Jurkat, Clone E6-1 (cell line): Measurements from ENCODE around the gene SEMA3A.
"Not testable (repeated sequence)": the region's sequence is repeated elsewhere in the genome, so short reads cannot be mapped to it uniquely, and the experiment has no call there.

Source experiments
- DNase-seq: peaks from one replicate; pipeline ENCODE4 v3.0.0-alpha.2; 2011; ENCODE audit warnings: low read depth, low spot score
- H3K4me3 ChIP-seq: 2 replicates; pipeline ENCODE4 v1.5.1; 2011; ENCODE audit warnings: mild to moderate bottlenecking, low read length, control low read depth, moderate library complexity

SEMA3A gene

GRCh38 chr7:84162584-84162983 lies 32.0 kb downstream of the SEMA3A start:
- DNase-seq: no peak
- H3K4me3 ChIP-seq: no peak overlapping the region

GRCh38 chr7:84162125-84162524 lies 32.5 kb downstream of the SEMA3A start:
- no peak for DNase-seq

GRCh38 chr7:84161398-84161797 lies 33.2 kb downstream of the SEMA3A start:
- H3K4me3 ChIP-seq: no peak overlapping the region
- DNase-seq: no peak

More at GRCh38 chr7:84162125-84162524, 32.5 kb downstream of the SEMA3A start:
- H3K4me3 ChIP-seq: no peak overlapping the region

- DNase-seq: no peak
- H3K4me3 ChIP-seq: no peak overlapping the region
These were observed 35.2 kb downstream of the SEMA3A start for GRCh38 chr7:84159435-84159834.

GRCh38 chr7:84157171-84157570 lies 37.4 kb downstream of the SEMA3A start:
- DNase-seq: no peak
- H3K4me3 ChIP-seq: no peak overlapping the region

- DNase-seq: no peak
- no peak overlapping the region for H3K4me3 ChIP-seq
These were observed 39.4 kb downstream of the SEMA3A start for GRCh38 chr7:84154991-84155781.

GRCh38 chr7:84152995-84153394 lies 41.6 kb downstream of the SEMA3A start:
- DNase-seq: no peak
- no peak overlapping the region for H3K4me3 ChIP-seq

- DNase-seq, H3K4me3 ChIP-seq: not testable (repeated sequence)
These were observed 44.2 kb downstream of the SEMA3A start for GRCh38 chr7:84150370-84150769.

GRCh38 chr7:84149573-84149972 lies 45.0 kb downstream of the SEMA3A start:
- no peak overlapping the region for H3K4me3 ChIP-seq
- DNase-seq: no peak

DNA sequence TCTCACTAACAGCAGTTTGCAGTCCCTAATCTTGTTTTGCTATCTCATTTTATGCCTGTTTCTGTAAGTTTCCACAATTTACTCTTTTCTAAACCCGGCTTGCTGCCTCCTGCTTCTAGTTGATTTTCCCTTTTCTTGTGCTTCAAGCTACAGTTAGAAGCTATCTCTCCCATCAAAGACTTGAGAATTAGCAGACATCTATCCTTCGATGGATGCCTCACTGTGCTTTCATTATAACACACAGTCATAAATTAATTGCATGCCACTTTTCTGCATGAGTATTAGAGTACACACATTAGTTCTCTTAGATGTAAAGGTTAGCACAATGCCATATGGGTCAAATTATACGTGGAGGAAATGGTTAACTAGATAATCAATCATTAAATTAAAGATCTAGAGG lies 48.7 kb downstream of the SEMA3A start:
- DNase-seq: no peak
- no peak overlapping the region for H3K4me3 ChIP-seq

GRCh38 chr7:84144935-84145334 lies 49.7 kb downstream of the SEMA3A start:
- DNase-seq: no peak
- H3K4me3 ChIP-seq: no peak overlapping the region

DNA sequence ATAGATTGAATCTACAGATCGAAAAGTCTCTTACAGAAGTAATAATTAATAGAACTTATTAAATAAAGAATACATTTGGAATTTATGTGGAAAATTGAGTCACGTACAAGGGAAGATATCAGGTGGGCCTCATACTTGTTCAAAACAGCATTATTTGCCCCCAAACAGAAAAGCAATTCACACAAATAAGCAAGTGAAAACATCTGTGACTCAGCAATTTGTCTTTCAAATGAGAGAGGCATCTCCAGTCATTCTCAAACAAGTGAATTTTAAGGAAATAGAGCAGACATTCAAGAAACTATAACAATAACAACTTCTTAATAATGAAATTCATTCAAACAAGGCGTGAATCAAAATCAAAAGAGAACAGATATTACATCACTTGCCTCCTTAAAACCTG lies 50.1 kb downstream of the SEMA3A start:
- no peak for DNase-seq
- H3K4me3 ChIP-seq: no peak overlapping the region

- H3K4me3 ChIP-seq: no peak overlapping the region
- no peak for DNase-seq
These were observed 51.9 kb downstream of the SEMA3A start for GRCh38 chr7:84142726-84143125.

DNA sequence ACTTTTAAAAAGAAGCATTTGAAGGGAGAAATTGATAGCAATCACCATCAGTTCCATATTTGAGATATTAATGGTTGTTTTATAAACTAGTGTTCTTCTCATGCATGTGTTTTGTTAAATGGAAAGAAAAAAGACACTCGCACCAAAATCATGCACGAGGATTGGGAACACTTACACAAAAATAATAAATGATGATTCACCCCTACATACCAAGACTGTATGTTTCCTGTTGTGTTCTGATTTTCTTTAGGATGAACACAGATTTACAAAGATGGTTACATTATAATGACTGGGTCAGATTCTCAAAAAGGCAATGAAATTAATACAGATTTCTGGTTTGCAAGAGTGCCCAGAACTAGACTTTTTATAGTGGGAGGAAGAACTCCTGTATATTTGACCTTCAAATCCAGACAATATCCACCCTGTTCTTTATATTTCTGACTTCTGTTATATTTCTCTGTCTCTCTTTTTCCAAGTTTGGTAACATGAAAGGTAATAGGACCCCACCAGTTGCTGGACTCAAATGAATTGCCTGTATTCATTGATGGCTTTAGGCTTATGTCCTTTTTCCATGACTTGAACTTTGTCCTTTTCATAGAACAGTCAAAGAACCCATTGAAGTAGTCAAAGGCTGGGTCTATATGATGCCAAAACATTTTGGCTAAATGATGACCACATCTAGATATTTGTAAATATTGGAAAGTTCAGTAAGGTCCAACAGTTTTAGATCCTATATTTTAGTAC lies 54.4 kb downstream of the SEMA3A start:
- DNase-seq: no peak
- H3K4me3 ChIP-seq: no peak overlapping the region

DNA sequence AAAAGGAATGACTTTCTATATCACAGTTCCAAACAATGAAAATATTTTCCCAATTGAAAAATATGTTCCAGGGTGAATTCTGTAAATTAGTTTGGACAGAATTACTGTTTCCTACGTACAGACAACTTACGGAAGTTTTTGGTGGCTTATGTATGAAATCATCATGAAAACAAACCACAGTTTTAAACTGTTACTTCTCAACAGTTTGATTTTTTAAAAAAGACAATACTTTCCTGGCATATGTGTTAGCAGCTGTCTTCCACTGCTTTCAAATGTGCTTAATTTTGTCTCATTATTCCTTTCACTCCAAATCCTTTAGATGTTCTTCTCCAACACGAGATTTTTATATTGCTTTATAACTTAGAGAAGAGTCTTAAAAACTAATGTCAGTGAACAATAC lies 56.2 kb downstream of the SEMA3A start:
- no peak for DNase-seq
- H3K4me3 ChIP-seq: no peak overlapping the region

DNA sequence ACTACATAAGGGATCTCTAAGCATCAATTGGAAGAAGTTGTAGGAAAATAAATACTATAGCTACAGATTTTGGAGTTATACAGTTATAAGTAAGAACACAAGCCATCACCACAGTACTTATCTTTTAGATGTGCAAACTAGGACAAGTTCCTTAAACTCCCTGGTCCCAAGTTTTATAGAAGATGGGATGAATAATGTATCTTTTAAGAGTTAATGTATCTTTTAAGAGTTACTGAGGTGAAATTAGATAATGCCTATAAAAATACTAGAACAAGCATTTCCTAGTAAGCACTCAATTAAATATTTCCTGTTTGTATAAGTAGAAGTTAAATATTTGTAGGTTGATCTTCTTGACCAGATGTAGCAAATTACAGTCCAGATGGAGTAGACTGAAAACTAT lies 56.8 kb downstream of the SEMA3A start:
- no peak for DNase-seq
- H3K4me3 ChIP-seq: no peak overlapping the region

- no peak overlapping the region for H3K4me3 ChIP-seq
These were observed 57.8 kb downstream of the SEMA3A start for GRCh38 chr7:84136809-84137208.

DNA sequence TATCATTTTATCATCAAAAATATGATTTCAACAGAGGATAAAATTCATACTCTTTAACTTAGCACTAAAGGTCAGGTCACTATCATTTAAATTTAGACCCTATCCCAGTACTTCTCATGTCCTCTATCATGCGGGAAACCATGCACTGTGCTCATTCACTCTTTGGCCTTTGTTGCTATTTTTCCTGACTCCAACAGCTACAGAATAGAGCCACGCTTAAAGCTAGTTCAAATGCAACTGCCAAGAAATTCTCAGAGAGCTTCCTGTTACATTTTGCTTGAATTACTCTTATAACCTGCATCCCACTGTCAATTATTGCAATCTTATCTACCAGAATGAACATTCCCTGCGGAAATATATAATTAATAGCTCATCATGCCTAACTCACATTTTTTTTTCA lies 58.3 kb downstream of the SEMA3A start:
- no peak for DNase-seq
- H3K4me3 ChIP-seq: no peak overlapping the region

More at GRCh38 chr7:84136809-84137208, 57.8 kb downstream of the SEMA3A start:
- no peak for DNase-seq

- DNase-seq: no peak
- H3K4me3 ChIP-seq: no peak overlapping the region
These were observed 60.4 kb downstream of the SEMA3A start for GRCh38 chr7:84134169-84134568.

- no peak for DNase-seq
- no peak overlapping the region for H3K4me3 ChIP-seq
These were observed 68.9 kb downstream of the SEMA3A start for GRCh38 chr7:84125654-84126053.
